Measurements from ENCODE around the gene TGFBR3.
"Not testable (repeated sequence)": the region's sequence is repeated elsewhere in the genome, so short reads cannot be mapped to it uniquely, and the experiment has no call there.

TGFBR3 gene

DNA sequence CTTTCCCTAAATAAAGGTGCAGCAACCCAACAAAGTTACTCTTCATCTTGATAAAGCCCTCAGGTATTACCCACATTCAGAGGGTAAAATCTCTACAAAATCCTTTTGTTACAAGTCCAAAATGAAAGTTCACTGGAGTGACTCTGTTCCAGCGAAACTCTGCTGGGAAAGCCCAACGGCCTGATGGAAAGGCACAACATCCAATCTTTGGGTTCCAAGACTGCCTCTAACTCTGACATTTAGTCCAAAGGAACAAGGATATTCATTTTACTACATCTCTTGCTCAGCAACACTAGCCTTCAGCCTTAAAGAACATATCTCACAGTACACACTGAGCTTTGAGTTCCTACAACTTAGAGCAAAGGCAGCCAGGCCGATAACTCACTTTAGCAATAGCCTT lies 42.1 kb downstream of the TGFBR3 start:
- Histone ChIP-seq H3K27ac (ENCODE audit: insufficient read depth in 1 of 2, low read depth in 1 of 2, low read length in 2 of 2, poor library complexity in 1 of 2, severe bottlenecking in 2 of 2) (no peak overlapping the region), H3K9me3 (ENCODE audit: control extremely low read depth in 1 of 5, control insufficient read depth in 4 of 5, insufficient read depth in 2 of 5, low read depth in 1 of 5, low read length in 4 of 5) (peaks cover 0 to 9% (median 0%) of the 10 kb centered on the region in 5 experiments), H3K27me3 (replicated peaks in 2 of 5; ENCODE audit: control insufficient read depth in 4 of 5, insufficient read depth in 5 of 5, low read length in 4 of 5) (no peaks in the 10 kb centered on the region), H3K4me3 (ENCODE audit: control insufficient read depth in 1 of 7, extremely low read depth in 1 of 7, insufficient read depth in 4 of 7, low read depth in 2 of 7, low read length in 6 of 7) (no peak overlapping the region), H3K36me3 (ENCODE audit: control insufficient read depth in 4 of 4, insufficient read depth in 4 of 4, low read length in 3 of 4) (no peaks in the 10 kb centered on the region), H3K4me1 (ENCODE audit: control extremely low read depth in 1 of 4, control insufficient read depth in 4 of 4, insufficient read depth in 4 of 4, low read length in 3 of 4) (peaks cover 0 to 5% (median 2%) of the 10 kb centered on the region in 4 experiments)
- WGBS (ENCODE audit: insufficient coverage) = 85% methylated on average over 2 of the region's 3 CpGs
- ChIA-PET POLR2A (interaction anchor here (0.6 kb wide), 1 partner anchor 114 kb away, joined by 3 read pairs; no protein-coding TSS in a partner anchor), CTCF (no interaction called here)
- DNase-seq = no peak

DNA sequence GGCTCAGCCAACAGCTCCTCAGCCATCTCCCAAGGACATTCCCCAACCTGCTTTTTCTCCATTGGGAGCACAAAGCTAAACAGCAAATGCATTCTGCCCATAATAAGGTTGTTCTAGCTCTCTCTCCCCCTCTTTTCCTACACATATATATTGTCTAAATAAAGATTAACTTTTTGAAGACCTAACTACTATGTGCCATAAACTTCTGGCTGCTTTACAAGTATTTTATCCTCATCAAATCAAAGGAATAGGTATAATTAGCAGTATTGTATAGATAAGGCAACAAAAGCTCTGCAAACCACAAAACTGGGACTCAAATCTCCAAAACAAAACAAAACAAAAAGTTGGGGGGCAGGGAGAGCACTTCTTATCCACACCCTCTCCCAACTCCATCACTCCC lies 43.4 kb downstream of the TGFBR3 start:
- CTCF ChIA-PET = no interaction called here
- H3K4me1 ChIP-seq (ENCODE audit: control extremely low read depth in 1 of 4, control insufficient read depth in 4 of 4, insufficient read depth in 4 of 4, low read length in 3 of 4) = peaks cover 0 to 5% (median 2%) of the 10 kb centered on the region in 4 experiments

GRCh38 chr1:91842056-91842455 lies 43.9 kb downstream of the TGFBR3 start:
- H3K9me3 ChIP-seq (ENCODE audit: control extremely low read depth in 1 of 5, control insufficient read depth in 4 of 5, insufficient read depth in 2 of 5, low read depth in 1 of 5, low read length in 4 of 5) = peaks cover 0 to 9% (median 0%) of the 10 kb centered on the region in 5 experiments
- no peak for DNase-seq
- H3K4me1 ChIP-seq (ENCODE audit: control extremely low read depth in 1 of 4, control insufficient read depth in 4 of 4, insufficient read depth in 4 of 4, low read length in 3 of 4) = peaks cover 0 to 5% (median 2%) of the 10 kb centered on the region in 4 experiments
- H3K36me3 ChIP-seq (ENCODE audit: control insufficient read depth in 4 of 4, insufficient read depth in 4 of 4, low read length in 3 of 4) = no peaks in the 10 kb centered on the region
- WGBS (ENCODE audit: insufficient coverage) = 86% methylated on average over 2 of the region's 3 CpGs
- no peak overlapping the region for H3K27ac ChIP-seq (ENCODE audit: insufficient read depth in 1 of 2, low read depth in 1 of 2, low read length in 2 of 2, poor library complexity in 1 of 2, severe bottlenecking in 2 of 2)
- no peaks in the 10 kb centered on the region for H3K27me3 ChIP-seq (replicated peaks in 2 of 5; ENCODE audit: control insufficient read depth in 4 of 5, insufficient read depth in 5 of 5, low read length in 4 of 5)
- ChIA-PET CTCF (no interaction called here), POLR2A (no interaction called here)
- no peak overlapping the region for H3K4me3 ChIP-seq (ENCODE audit: control insufficient read depth in 1 of 7, extremely low read depth in 1 of 7, insufficient read depth in 4 of 7, low read depth in 2 of 7, low read length in 6 of 7)

More for the DNA sequence above, 43.4 kb downstream of the TGFBR3 start:
- Histone ChIP-seq H3K27ac (ENCODE audit: insufficient read depth in 1 of 2, low read depth in 1 of 2, low read length in 2 of 2, poor library complexity in 1 of 2, severe bottlenecking in 2 of 2) (no peak overlapping the region), H3K4me3 (ENCODE audit: control insufficient read depth in 1 of 7, extremely low read depth in 1 of 7, insufficient read depth in 4 of 7, low read depth in 2 of 7, low read length in 6 of 7) (no peak overlapping the region), H3K36me3 (ENCODE audit: control insufficient read depth in 4 of 4, insufficient read depth in 4 of 4, low read length in 3 of 4) (no peaks in the 10 kb centered on the region), H3K9me3 (ENCODE audit: control extremely low read depth in 1 of 5, control insufficient read depth in 4 of 5, insufficient read depth in 2 of 5, low read depth in 1 of 5, low read length in 4 of 5) (peaks cover 0 to 9% (median 0%) of the 10 kb centered on the region in 5 experiments), H3K27me3 (replicated peaks in 2 of 5; ENCODE audit: control insufficient read depth in 4 of 5, insufficient read depth in 5 of 5, low read length in 4 of 5) (no peaks in the 10 kb centered on the region)
- no peak for DNase-seq
- POLR2A ChIA-PET = no interaction called here

- CTCF ChIA-PET = not testable (repeated sequence)
Measured at GRCh38 chr1:91840276-91840675, 45.7 kb downstream of the TGFBR3 start.

DNA sequence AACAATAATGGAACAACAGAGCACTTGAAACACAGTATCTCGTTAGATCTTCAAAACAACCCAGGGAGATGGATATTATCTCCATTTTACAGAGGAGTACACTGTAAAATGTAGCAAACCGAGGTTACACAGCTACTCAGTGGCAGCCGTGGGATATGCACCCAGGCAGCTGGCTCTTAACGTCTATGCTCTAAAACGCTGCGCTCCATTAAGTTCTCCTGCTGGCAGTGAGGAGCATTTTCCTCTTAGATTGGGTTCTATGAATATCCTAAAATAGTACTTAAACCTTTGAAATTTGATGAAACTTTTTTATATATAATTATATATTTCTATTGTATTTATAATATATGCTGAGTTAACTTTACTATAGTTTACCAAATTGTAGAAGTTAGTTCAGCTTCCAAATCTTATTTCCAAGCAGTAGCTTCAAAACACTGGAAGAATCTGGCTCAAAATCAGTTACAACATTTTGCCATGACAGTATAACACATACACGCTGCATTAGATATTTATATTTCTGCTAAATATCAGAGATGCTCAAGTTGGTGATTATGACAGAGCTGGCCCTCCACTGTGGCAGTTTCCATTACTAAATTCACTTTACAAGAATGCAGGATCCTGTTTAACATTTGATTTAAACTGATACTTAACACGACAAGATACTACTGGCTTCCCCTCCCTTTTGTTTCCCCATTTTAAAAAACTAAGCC lies 49.5 kb downstream of the TGFBR3 start:
- no peaks in the 10 kb centered on the region for H3K36me3 ChIP-seq (ENCODE audit: control insufficient read depth in 4 of 4, insufficient read depth in 4 of 4, low read length in 3 of 4)
- H3K9me3 ChIP-seq (ENCODE audit: control extremely low read depth in 1 of 5, control insufficient read depth in 4 of 5, insufficient read depth in 2 of 5, low read depth in 1 of 5, low read length in 4 of 5) = no peaks in the 10 kb centered on the region
- CTCF ChIA-PET = no interaction called here
- no peaks in the 10 kb centered on the region for H3K4me1 ChIP-seq (ENCODE audit: control extremely low read depth in 1 of 4, control insufficient read depth in 4 of 4, insufficient read depth in 4 of 4, low read length in 3 of 4)
- H3K27me3 ChIP-seq (replicated peaks in 2 of 5; ENCODE audit: control insufficient read depth in 4 of 5, insufficient read depth in 5 of 5, low read length in 4 of 5) = no peaks in the 10 kb centered on the region
- POLR2A ChIA-PET = no interaction called here
- no peak overlapping the region for H3K4me3 ChIP-seq (ENCODE audit: control insufficient read depth in 1 of 7, extremely low read depth in 1 of 7, insufficient read depth in 4 of 7, low read depth in 2 of 7, low read length in 6 of 7)
- WGBS (ENCODE audit: insufficient coverage) = 100% methylated on average over 2 of the region's 8 CpGs
- no peak for DNase-seq
- no peak overlapping the region for H3K27ac ChIP-seq (ENCODE audit: insufficient read depth in 1 of 2, low read depth in 1 of 2, low read length in 2 of 2, poor library complexity in 1 of 2, severe bottlenecking in 2 of 2)

More at GRCh38 chr1:91840276-91840675, 45.7 kb downstream of the TGFBR3 start:
- H3K27ac ChIP-seq (ENCODE audit: insufficient read depth in 1 of 2, low read depth in 1 of 2, low read length in 2 of 2, poor library complexity in 1 of 2, severe bottlenecking in 2 of 2); H3K27me3 ChIP-seq (replicated peaks in 2 of 5; ENCODE audit: control insufficient read depth in 4 of 5, insufficient read depth in 5 of 5, low read length in 4 of 5); H3K4me3 ChIP-seq (ENCODE audit: control insufficient read depth in 1 of 7, extremely low read depth in 1 of 7, insufficient read depth in 4 of 7, low read depth in 2 of 7, low read length in 6 of 7); H3K4me1 ChIP-seq (ENCODE audit: control extremely low read depth in 1 of 4, control insufficient read depth in 4 of 4, insufficient read depth in 4 of 4, low read length in 3 of 4); POLR2A ChIA-PET; H3K36me3 ChIP-seq (ENCODE audit: control insufficient read depth in 4 of 4, insufficient read depth in 4 of 4, low read length in 3 of 4); DNase-seq; H3K9me3 ChIP-seq (ENCODE audit: control extremely low read depth in 1 of 5, control insufficient read depth in 4 of 5, insufficient read depth in 2 of 5, low read depth in 1 of 5, low read length in 4 of 5): not testable (repeated sequence)

GRCh38 chr1:91835087-91835521 lies 50.8 kb downstream of the TGFBR3 start:
- Histone ChIP-seq H3K4me3 (ENCODE audit: control insufficient read depth in 1 of 7, extremely low read depth in 1 of 7, insufficient read depth in 4 of 7, low read depth in 2 of 7, low read length in 6 of 7) (no peak overlapping the region), H3K27ac (ENCODE audit: insufficient read depth in 1 of 2, low read depth in 1 of 2, low read length in 2 of 2, poor library complexity in 1 of 2, severe bottlenecking in 2 of 2) (no peak overlapping the region), H3K4me1 (ENCODE audit: control extremely low read depth in 1 of 4, control insufficient read depth in 4 of 4, insufficient read depth in 4 of 4, low read length in 3 of 4) (peaks cover 0 to 10% (median 8%) of the 10 kb centered on the region in 4 experiments), H3K27me3 (replicated peaks in 2 of 5; ENCODE audit: control insufficient read depth in 4 of 5, insufficient read depth in 5 of 5, low read length in 4 of 5) (no peaks in the 10 kb centered on the region), H3K9me3 (ENCODE audit: control extremely low read depth in 1 of 5, control insufficient read depth in 4 of 5, insufficient read depth in 2 of 5, low read depth in 1 of 5, low read length in 4 of 5) (no peaks in the 10 kb centered on the region), H3K36me3 (ENCODE audit: control insufficient read depth in 4 of 4, insufficient read depth in 4 of 4, low read length in 3 of 4) (no peaks in the 10 kb centered on the region)
- POLR2A ChIA-PET = no interaction called here
- CTCF ChIA-PET = no interaction called here
- DNase-seq = no peak
- WGBS (ENCODE audit: insufficient coverage) = no CpG with 5 or more reads among the region's 1 CpG

GRCh38 chr1:91834549-91834948 lies 51.4 kb downstream of the TGFBR3 start:
- H3K9me3 ChIP-seq (ENCODE audit: control extremely low read depth in 1 of 5, control insufficient read depth in 4 of 5, insufficient read depth in 2 of 5, low read depth in 1 of 5, low read length in 4 of 5) = not testable (repeated sequence)

More at GRCh38 chr1:91834549-91834948, 51.4 kb downstream of the TGFBR3 start:
- DNase-seq; POLR2A ChIA-PET; H3K27me3 ChIP-seq (replicated peaks in 2 of 5; ENCODE audit: control insufficient read depth in 4 of 5, insufficient read depth in 5 of 5, low read length in 4 of 5); H3K36me3 ChIP-seq (ENCODE audit: control insufficient read depth in 4 of 4, insufficient read depth in 4 of 4, low read length in 3 of 4); CTCF ChIA-PET; H3K27ac ChIP-seq (ENCODE audit: insufficient read depth in 1 of 2, low read depth in 1 of 2, low read length in 2 of 2, poor library complexity in 1 of 2, severe bottlenecking in 2 of 2); H3K4me3 ChIP-seq (ENCODE audit: control insufficient read depth in 1 of 7, extremely low read depth in 1 of 7, insufficient read depth in 4 of 7, low read depth in 2 of 7, low read length in 6 of 7): not testable (repeated sequence)
- 100% methylated on average over 5 of the region's 7 CpGs for WGBS (ENCODE audit: insufficient coverage)
- peaks cover 0 to 12% (median 9%) of the 10 kb centered on the region in 4 experiments for H3K4me1 ChIP-seq (ENCODE audit: control extremely low read depth in 1 of 4, control insufficient read depth in 4 of 4, insufficient read depth in 4 of 4, low read length in 3 of 4)

Data from common myeloid progenitor, CD34-positive (primary cell).